Measurements from ENCODE around the gene WBP2.

Gene WBP2

DNA sequence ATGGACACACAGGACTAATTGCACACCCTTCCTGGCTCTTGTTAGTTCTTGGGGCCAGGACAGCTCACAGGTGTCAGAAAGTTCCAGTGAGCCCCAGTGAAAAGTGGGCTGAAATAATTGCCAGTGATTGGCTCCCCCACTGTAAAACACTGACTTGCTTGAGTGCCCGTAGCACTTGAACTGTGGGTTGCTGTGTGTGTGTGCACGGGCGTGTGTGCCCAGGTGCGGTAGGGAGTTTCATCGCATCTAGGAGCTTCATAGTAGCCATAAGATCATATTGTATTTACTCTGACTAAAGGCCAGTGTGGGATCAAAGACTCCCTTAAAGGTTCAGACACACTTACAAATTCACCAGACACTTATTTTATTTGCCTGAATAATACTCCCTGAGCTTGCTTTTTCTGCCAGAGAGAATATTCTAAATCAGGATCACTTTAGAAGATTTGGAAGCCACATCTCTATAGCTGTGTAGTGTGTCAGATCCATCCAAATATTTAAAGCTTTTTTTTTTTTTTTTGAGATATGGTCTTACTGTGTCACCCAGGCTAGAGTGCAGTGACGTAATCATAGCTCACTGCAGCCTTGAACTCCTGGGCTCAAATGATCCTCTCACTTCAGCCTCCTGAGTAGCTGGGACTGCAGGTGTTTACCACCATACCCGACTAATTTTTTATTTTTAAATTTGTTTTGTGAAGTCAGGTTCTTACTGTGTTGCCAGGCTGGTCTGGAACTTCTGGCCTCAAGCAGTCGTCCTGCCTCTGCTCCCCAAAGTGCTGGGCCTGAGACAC is 59.1 kb downstream of the WBP2 start:
- peaks cover 2% of the 10 kb centered on the region; the same call in 1 of the 2 replicates for H3K4me1 ChIP-seq (ENCODE audit: control insufficient read depth, insufficient read depth, low read length)

More for the DNA sequence above, 59.1 kb downstream of the WBP2 start:
- Histone ChIP-seq H3K9me3 (ENCODE audit: control insufficient read depth, insufficient read depth, low read depth, low read length) (no peaks in the 10 kb centered on the region), H3K27ac (ENCODE audit: extremely low read depth, low read depth, low read length) (no peak overlapping the region), H3K36me3 (ENCODE audit: control insufficient read depth in 2 of 2, insufficient read depth in 1 of 2, low read length in 2 of 2) (peaks cover 56 to 86% of the 10 kb centered on the region in 2 experiments), H3K4me3 (ENCODE audit: low read depth, low read length) (no peak overlapping the region)
- no peak for TF ChIP-seq HOXD13 (CRISPR knock-in tag; IDR thresholded peaks at IDR 0.05; ENCODE audit: borderline replicate concordance)
- no peak for TF ChIP-seq GLI4 (tag by site-specific recombination; IDR thresholded peaks at IDR 0.05)
- TF ChIP-seq ZNF623 (tag by site-specific recombination; IDR thresholded peaks at IDR 0.05) = no peak
- no peak for TF ChIP-seq ZNF391 (tag by site-specific recombination; IDR thresholded peaks at IDR 0.05; ENCODE audit: borderline replicate concordance, low read depth)
- TF ChIP-seq ZBTB17 (tag by site-specific recombination; IDR thresholded peaks at IDR 0.05) = no peak
- TF ChIP-seq ZNF292 (tag by site-specific recombination; IDR thresholded peaks at IDR 0.05; ENCODE audit: borderline replicate concordance, low read depth) = no peak
- TF ChIP-seq ZNF530 (tag by site-specific recombination; IDR thresholded peaks at IDR 0.05; ENCODE audit: low read depth) = no peak
- no peak for TF ChIP-seq ZNF175 (tag by site-specific recombination; IDR thresholded peaks at IDR 0.05)
- TF ChIP-seq, protein P1, sequence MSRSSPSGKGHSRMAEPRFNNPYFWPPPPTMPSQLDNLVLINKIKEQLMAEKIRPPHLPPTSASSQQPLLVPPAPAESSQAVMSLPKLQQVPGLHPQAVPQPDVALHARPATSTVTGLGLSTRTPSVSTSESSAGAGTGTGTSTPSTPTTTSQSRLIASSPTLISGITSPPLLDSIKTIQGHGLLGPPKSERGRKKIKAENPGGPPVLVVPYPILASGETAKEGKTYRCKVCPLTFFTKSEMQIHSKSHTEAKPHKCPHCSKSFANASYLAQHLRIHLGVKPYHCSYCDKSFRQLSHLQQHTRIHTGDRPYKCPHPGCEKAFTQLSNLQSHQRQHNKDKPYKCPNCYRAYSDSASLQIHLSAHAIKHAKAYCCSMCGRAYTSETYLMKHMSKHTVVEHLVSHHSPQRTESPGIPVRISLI (tag by site-specific recombination; IDR thresholded peaks at IDR 0.05) = no peak
- POLR2A ChIA-PET = interaction anchor here (0.6 to 7.0 kb wide), 6 partner anchors 8 to 29 kb away, joined by 3 to 51 read pairs (median 5); partner anchors contain the start of gene UNK
- CTCF ChIA-PET = interaction anchor here (0.6 to 2.7 kb wide), 7 partner anchors 8 to 897 kb away, joined by 3 to 10 read pairs (median 5); no protein-coding TSS in a partner anchor

Measured in HEK293 (cell line).